Loucy (cell line): ENCODE measurements around the gene RAD54L.

ENCODE experiments used
- H2AFZ ChIP-seq: fragments of 200-600 bp; sonication (generic); 2 replicates; pipeline ENCODE4 v1.6.0; 2016; ENCODE audit warnings: antibody characterized with exemption, mild to moderate bottlenecking, low read length, moderate library complexity
- H3F3A ChIP-seq: fragments of 200-600 bp; 2 replicates; pipeline ENCODE4 v1.6.0; 2016; ENCODE audit warnings: antibody characterized with exemption, low read depth, mild to moderate bottlenecking
- H3K27me3 ChIP-seq: fragments of 200-600 bp; sonication (generic); 2 replicates; pipeline ENCODE4 v1.6.1; 2014; ENCODE audit warnings: low read length, mild to moderate bottlenecking; ENCODE audit not compliant: insufficient read depth, poor library complexity, severe bottlenecking
- H3K36me3 ChIP-seq: fragments of 200-600 bp; sonication (generic); 2 replicates; pipeline ENCODE4 v1.6.1; 2016; ENCODE audit warnings: low read length; ENCODE audit not compliant: insufficient read depth
- H3K4me1 ChIP-seq: fragments of 200-600 bp; sonication (generic); 2 replicates; pipeline ENCODE4 v1.5.1; 2014; ENCODE audit warnings: low read length, mild to moderate bottlenecking; ENCODE audit not compliant: insufficient read depth, poor library complexity, severe bottlenecking
- H3K4me2 ChIP-seq: fragments of 200-600 bp; sonication (generic); 2 replicates; pipeline ENCODE4 v1.6.0; 2014; ENCODE audit warnings: antibody characterized with exemption, low read length, low read depth, mild to moderate bottlenecking; ENCODE audit not compliant: poor library complexity, severe bottlenecking
- H3K4me3 ChIP-seq: fragments of 200-600 bp; sonication (generic); 2 replicates; pipeline ENCODE4 v1.5.1; 2014; ENCODE audit warnings: low read length, mild to moderate bottlenecking, mixed read lengths; ENCODE audit not compliant: poor library complexity, severe bottlenecking
- H3K79me2 ChIP-seq: fragments of 200-600 bp; sonication (generic); 2 replicates; pipeline ENCODE4 v1.6.1; 2014; ENCODE audit warnings: low read length; ENCODE audit not compliant: insufficient read depth
- H3K9ac ChIP-seq: fragments of 200-600 bp; sonication (generic); 2 replicates; pipeline ENCODE4 v1.6.0; 2014; ENCODE audit warnings: mild to moderate bottlenecking, low read depth, low read length, moderate library complexity; ENCODE audit not compliant: poor library complexity, severe bottlenecking
- H3K9me2 ChIP-seq: fragments of 200-600 bp; sonication (generic); replicated peaks from 2 replicates; pipeline ENCODE4 v1.6.1; 2016; ENCODE audit warnings: low read depth, low read length, mixed read lengths
- H3K9me3 ChIP-seq: fragments of 200-600 bp; sonication (generic); 2 replicates; pipeline ENCODE4 v1.6.1; 2014; ENCODE audit warnings: mild to moderate bottlenecking, antibody characterized with exemption, low read length, low read depth; ENCODE audit not compliant: insufficient read depth
- H4K20me1 ChIP-seq: fragments of 200-600 bp; sonication (generic); 2 replicates; pipeline ENCODE4 v1.6.0; 2014; ENCODE audit warnings: antibody characterized with exemption, low read length, mild to moderate bottlenecking; ENCODE audit not compliant: insufficient read depth, poor library complexity, severe bottlenecking
- EZH2phosphoT487 ChIP-seq: fragments of 200-600 bp; IDR thresholded peaks from 2 replicates; pipeline ENCODE4 v1.6.1; 2018; ENCODE audit warnings: antibody characterized with exemption, mild to moderate bottlenecking, moderate library complexity, borderline replicate concordance
- TF ChIP-seq, protein P1 (sequence below): fragments of 200-600 bp; sonication (generic); conservative IDR thresholded peaks from 2 replicates; pipeline ENCODE4 v1.5.1; 2014; ENCODE audit warnings: mild to moderate bottlenecking, antibody characterized with exemption, low read length

RAD54L gene

DNA sequence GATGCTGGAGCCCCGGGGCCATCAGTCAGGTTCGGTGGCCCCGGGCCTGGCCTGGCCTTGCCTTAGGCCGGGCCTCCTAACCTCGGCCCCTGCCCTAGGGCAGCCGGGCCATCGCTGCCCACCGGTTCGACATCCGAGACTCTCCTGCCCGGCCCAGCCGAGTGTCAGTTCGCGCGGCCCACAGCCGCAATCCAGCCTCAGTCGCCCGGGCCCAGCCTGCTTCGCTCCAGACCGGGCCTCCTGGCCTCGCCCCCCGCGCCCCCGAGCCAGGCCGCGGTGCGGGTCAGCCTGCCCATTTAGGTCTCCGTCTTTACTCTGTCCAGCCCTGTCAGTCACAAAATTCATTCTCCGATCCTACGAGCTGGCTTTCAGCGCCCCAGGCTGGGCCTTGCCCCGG, 55.1 kb downstream of the RAD54L start:
- Histone ChIP-seq H3F3A (no peaks in the 10 kb centered on the region), H2AFZ (peak overlapping the region; percentile 80)

DNA sequence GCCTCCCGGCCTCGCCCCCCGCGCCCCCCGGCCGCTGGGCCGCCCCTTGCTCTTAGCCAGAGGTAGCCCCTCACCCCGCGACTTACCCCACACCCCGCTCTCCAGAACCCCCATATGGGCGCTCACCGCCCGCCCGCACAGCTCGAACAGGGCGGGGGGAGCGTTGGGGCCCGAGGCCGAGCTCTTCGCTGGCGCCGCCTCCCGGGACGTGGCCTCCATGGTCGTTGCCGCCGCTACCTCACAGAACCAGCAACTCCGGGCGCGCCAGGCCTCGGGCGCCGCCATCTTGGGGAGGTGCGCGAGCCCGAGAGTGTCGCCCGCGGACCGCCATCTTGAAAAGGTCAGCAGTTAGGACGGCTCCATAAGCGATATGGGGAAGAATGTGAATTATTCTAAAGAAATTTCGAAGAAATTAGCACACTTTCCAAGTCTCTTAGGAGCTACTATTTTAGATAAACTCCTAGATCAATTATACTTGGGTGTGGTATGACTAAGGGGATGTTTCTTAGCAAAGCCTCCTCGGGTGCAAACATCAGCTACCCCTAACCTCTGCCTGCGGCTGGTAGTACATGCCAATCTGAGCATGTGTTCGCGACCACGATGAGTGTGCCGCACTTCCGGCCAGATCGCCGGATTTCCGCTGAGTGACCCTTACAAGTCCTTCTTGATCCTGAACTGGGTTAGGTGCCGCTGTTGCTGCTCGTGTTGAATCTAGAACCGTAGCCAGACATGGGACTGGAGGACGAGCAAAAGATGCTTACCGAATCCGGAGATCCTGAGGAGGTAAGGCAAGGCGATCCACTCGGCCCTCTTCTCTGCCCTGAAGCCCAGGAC, 55.7 kb downstream of the RAD54L start, which contains the start of the genes LRRC41 and UQCRH:
Gene LRRC41, minus strand, starts transcription at position 579 of the 834 bp plus-strand sequence. Its CDS starts 294 bp downstream, at position 285.
Gene UQCRH, plus strand, starts transcription at position 661 of the 834 bp plus-strand sequence. Its CDS starts 69 bp downstream, at position 730.
- Histone ChIP-seq H3F3A (no peaks in the 10 kb centered on the region), H3K9me3 (no peaks in the 10 kb centered on the region), H3K4me1 (peaks cover 48% of the 10 kb centered on the region), H2AFZ (peak within 1 kb of the TSS; percentile 80), H3K4me2 (peak within 1 kb of the TSS; percentile 93), H3K9me2 (no peaks in the 10 kb centered on the region), H3K36me3 (no peaks in the 10 kb centered on the region; the same call in 1 of the 2 replicates), H3K9ac (peak within 1 kb of the TSS; percentile 87), H3K27me3 (peaks cover 4% of the 10 kb centered on the region), H3K4me3 (peak within 1 kb of the TSS; percentile 81), H3K79me2 (peaks cover 95% of the 10 kb centered on the region), H4K20me1 (peaks cover 70% of the 10 kb centered on the region)
- no peak for TF ChIP-seq EZH2phosphoT487
- TF ChIP-seq, protein P1, sequence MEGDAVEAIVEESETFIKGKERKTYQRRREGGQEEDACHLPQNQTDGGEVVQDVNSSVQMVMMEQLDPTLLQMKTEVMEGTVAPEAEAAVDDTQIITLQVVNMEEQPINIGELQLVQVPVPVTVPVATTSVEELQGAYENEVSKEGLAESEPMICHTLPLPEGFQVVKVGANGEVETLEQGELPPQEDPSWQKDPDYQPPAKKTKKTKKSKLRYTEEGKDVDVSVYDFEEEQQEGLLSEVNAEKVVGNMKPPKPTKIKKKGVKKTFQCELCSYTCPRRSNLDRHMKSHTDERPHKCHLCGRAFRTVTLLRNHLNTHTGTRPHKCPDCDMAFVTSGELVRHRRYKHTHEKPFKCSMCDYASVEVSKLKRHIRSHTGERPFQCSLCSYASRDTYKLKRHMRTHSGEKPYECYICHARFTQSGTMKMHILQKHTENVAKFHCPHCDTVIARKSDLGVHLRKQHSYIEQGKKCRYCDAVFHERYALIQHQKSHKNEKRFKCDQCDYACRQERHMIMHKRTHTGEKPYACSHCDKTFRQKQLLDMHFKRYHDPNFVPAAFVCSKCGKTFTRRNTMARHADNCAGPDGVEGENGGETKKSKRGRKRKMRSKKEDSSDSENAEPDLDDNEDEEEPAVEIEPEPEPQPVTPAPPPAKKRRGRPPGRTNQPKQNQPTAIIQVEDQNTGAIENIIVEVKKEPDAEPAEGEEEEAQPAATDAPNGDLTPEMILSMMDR: no peak

More for the DNA sequence above, 55.1 kb downstream of the RAD54L start:
- Histone ChIP-seq H3K79me2 (peaks cover 94% of the 10 kb centered on the region), H3K27me3 (peaks cover 4% of the 10 kb centered on the region), H3K4me1 (peaks cover 42% of the 10 kb centered on the region), H3K9me2 (no peaks in the 10 kb centered on the region), H3K4me3 (peak overlapping the region; percentile 81), H3K4me2 (peak overlapping the region; percentile 93), H4K20me1 (peaks cover 66% of the 10 kb centered on the region), H3K36me3 (peaks cover 4% of the 10 kb centered on the region; the same call in 1 of the 2 replicates), H3K9me3 (no peaks in the 10 kb centered on the region), H3K9ac (peak overlapping the region; percentile 87)
- TF ChIP-seq, protein P1: no peak
- TF ChIP-seq EZH2phosphoT487: no peak

- Histone ChIP-seq H2AFZ (peak overlapping the region; percentile 80), H3K36me3 (0 out of 2 replicates have a peak, but pooled peaks cover 2% of the 10 kb centered on the region), H3K4me2 (peak overlapping the region; percentile 93), H3K9me2 (no peaks in the 10 kb centered on the region), H3K27me3 (peaks cover 4% of the 10 kb centered on the region), H4K20me1 (peaks cover 71% of the 10 kb centered on the region), H3K4me1 (peaks cover 54% of the 10 kb centered on the region), H3K4me3 (peak overlapping the region; percentile 81), H3K9me3 (no peaks in the 10 kb centered on the region), H3K9ac (peak overlapping the region; percentile 87), H3F3A (no peaks in the 10 kb centered on the region), H3K79me2 (peaks cover 95% of the 10 kb centered on the region)
- TF ChIP-seq, protein P1: no peak
- no peak for TF ChIP-seq EZH2phosphoT487
Measured at GRCh38 chr1:46303872-46304326, 56.3 kb downstream of the RAD54L start.
